Stromal cell of bone marrow (primary cell): ENCODE results near the gene PREP.
"Not testable (repeated sequence)": the region's sequence is repeated elsewhere in the genome, so short reads cannot be mapped to it uniquely, and the experiment has no call there.

ENCODE experiments used
- DNase-seq: peaks from one replicate; pipeline ENCODE4 v3.0.0-alpha.2; 2012; ENCODE audit warnings: low read depth

The PREP gene

DNA sequence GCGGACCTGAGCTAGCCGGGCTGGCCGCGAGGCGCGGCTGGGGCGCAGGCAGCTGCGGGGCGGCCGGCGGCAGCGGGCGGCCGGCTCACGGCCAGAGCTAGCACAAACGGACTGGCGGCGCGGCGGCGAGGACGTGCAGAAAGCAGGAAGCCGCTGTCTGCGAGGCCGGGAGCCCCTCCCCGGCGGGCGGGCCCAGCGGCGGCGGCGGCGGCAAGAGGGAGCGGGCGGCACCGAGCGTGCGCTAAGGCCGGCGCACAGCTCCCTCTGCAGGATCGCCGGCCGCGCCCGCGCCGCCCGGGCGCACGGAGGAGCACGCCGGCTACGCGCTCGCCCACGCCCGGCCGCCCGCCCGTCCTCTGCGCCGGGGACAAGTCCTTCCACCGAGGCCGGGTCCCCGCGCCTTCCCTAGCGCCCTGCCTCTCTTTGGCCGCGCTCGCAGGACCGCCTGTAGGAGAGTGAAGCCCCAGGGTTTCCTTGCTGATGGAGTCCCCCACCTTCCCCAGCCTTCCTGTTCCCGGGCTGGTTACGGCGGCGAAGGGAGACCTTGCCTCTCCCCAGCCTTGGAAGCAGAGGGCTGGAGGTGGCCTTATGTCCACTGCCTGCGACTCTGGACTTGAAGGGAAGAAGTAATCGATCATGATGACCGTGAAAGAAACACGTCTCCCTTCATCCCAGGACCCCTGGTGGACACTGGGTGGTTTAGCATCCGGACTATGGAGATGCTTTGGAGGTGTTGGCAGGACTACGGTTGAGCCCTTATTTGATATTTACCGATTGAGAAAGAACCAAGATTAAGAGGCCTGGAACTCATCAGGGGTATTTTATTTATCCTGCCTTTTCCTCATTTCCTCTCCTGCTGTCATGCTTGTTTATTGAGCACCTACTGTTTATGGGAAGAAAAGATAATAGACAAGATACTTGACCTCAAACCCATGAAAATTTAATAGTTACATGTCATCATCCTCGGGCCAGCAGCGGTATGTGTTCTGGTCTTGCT is at the start of gene PREP:
Gene PREP (minus strand): TSS at position 144 of the 997 bp plus-strand sequence. CDS start 191 bp downstream, outside the sequence.
- DNase-seq = peak; percentile 76

GRCh38 chr6:105452376-105452775 is 49.5 kb upstream of the PREP start:
- no peak for DNase-seq

- no peak for DNase-seq
Measured at GRCh38 chr6:105449756-105450390, 47.0 kb upstream of the PREP start.

- DNase-seq = no peak
Measured at GRCh38 chr6:105445481-105445880, 42.6 kb upstream of the PREP start.

GRCh38 chr6:105443941-105444340 is 41.1 kb upstream of the PREP start:
- DNase-seq = no peak

DNA sequence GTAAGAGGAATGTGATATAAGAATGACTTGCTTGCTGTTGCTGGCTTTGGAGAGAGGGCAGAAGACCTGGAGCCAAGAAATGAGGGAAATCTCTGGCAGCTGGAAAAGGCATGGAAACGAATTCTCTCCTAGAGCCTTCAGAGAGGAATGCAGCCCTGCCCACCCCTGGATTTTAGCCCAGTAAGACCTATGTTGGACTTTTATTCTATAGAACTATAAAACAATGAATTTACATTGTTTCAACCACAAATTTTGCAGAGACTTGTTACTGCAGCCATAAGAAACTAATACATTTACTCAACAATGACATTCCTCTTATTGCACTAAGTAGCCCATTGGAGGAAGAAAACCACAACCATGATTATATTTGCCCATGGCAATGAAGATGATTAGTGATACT is 39.5 kb upstream of the PREP start:
- DNase-seq = no peak

DNA sequence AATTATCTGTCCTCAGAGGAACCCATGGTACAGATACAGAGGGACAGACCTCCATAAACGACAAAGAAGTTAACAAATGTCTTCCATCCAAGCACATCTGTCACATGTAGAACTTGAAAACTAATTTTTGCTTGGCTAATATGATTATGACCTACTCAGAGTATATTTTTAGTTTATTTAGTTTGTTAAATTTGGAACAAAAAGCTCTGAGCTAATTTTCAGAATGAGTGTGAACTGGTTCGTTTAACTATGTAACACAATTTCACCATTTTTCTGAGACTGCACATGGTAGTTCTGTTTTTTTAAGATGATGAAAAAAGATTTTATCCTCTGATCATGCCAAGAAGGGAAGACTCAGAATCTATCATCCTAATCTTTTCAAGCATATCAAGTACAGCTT is 34.4 kb upstream of the PREP start:
- no peak for DNase-seq

DNA sequence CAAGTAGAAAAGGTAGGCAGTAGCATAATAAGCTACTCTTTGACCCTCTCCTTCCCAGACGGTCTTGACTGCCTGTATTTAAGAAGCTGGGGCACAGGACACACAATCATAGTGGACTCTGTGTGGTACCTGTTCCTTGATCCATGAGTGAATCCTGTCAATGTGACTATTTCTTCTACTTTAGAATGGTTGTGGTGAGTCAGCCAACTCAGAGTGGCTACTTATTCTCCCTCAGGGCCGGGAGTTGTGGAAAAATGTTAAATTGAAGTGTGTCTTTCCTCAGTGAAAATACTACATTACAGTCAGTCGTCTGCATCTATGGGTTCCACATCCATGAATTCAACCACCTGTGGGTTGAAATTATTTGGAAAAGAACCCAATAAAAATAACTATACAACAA is 30.8 kb upstream of the PREP start:
- DNase-seq = no peak

GRCh38 chr6:105432797-105433196 is 29.9 kb upstream of the PREP start:
- DNase-seq = peak; percentile 26

GRCh38 chr6:105431226-105431625 is 28.3 kb upstream of the PREP start:
- peak; percentile 43 for DNase-seq

GRCh38 chr6:105430685-105431084 is 27.8 kb upstream of the PREP start:
- DNase-seq = no peak

GRCh38 chr6:105429676-105430075 is 26.8 kb upstream of the PREP start:
- no peak for DNase-seq

- peak; percentile 72 for DNase-seq
Measured at GRCh38 chr6:105428342-105428957, 25.6 kb upstream of the PREP start.

DNA sequence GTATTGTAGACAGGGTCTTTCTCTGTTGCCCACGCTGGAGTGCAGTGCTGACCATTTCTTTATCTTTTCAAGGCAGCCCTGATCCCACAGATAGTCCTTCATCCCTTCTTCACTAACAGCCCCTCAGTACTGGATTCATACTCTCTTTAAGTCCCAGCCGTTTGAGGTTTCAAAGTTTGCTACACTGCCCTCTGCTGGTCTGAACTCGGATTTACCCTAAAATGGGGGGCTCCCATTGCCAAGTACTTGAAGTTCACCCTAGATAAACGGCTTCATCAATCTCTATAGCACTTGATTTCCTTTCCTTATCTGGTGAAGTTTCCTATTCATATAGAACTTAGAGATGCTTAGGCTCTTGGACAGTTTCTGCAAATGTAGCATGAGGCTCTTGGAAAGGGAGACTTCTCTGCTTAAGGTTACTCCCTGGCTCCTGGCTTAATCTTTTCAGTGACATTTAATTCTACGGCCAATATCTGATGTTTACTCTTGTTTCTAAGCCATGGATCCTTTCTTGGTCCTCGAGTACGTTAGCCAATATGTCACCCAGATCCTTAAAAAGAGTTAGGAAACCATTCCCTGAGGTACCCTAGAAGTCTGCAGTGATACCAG is 21.4 kb upstream of the PREP start:
- DNase-seq = no peak

GRCh38 chr6:105416971-105417370 is 14.1 kb upstream of the PREP start:
- not testable (repeated sequence) for DNase-seq

GRCh38 chr6:105409734-105410133 is 6.9 kb upstream of the PREP start:
- DNase-seq = no peak

- DNase-seq = peak; percentile 9
Measured at GRCh38 chr6:105402090-105402938, 568 bp downstream of the PREP start.

GRCh38 chr6:105401247-105402089 is 1.4 kb downstream of the PREP start:
- no peak for DNase-seq

GRCh38 chr6:105400501-105400900 is 2.4 kb downstream of the PREP start:
- no peak for DNase-seq

DNA sequence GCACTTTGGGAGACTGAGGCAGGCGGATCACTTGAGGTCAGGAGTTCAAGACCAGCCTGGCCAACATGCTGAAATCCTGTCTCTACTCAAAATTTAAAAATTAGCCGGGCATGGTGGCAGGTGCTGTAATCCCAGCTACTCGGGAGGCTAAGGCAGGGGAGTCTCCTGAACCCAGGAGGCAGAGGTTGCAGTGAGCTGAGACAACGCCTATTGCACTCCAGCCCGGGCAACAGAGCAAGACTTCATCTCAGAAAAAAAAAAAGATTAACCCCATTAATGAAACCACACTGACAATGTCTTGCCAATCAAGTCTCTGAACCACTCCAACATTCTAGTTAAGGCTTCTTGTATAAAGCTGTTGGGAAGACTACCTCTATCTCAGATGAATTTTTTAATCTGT is 4.0 kb downstream of the PREP start:
- DNase-seq = no peak
